ENCODE measurements around the gene DUSP1.

The DUSP1 gene

GRCh38 chr5:172782169-172783039, 11.4 kb upstream of the DUSP1 start:
- H3K36me3 ChIP-seq: no peaks in the 10 kb centered on the region
- no peak overlapping the region for H3K4me3 ChIP-seq
- no peak overlapping the region for H3K27ac ChIP-seq
- no peak for TF ChIP-seq Cebpa-rat (IDR thresholded peaks at IDR 0.05)
- H4K20me1 ChIP-seq: no peaks in the 10 kb centered on the region
- no peaks in the 10 kb centered on the region for H3K27me3 ChIP-seq
- H3K9me3 ChIP-seq: no peaks in the 10 kb centered on the region
- peaks cover 52% of the 10 kb centered on the region for H3K4me1 ChIP-seq
- no peak overlapping the region for H3K9ac ChIP-seq
- no peak overlapping the region for H3K4me2 ChIP-seq

- no peak overlapping the region for H3K4me3 ChIP-seq
- peak overlapping the region; percentile 27; the same call in 1 of the 2 replicates for H3K4me2 ChIP-seq
- no peaks in the 10 kb centered on the region for H3K27me3 ChIP-seq
- H4K20me1 ChIP-seq: no peaks in the 10 kb centered on the region
- H3K27ac ChIP-seq: no peak overlapping the region
- H3K9ac ChIP-seq: no peak overlapping the region
- H3K9me3 ChIP-seq: no peaks in the 10 kb centered on the region
- peaks cover 60% of the 10 kb centered on the region for H3K4me1 ChIP-seq
- H3K36me3 ChIP-seq: no peaks in the 10 kb centered on the region
- TF ChIP-seq Cebpa-rat (IDR thresholded peaks at IDR 0.05): no peak
Observed at GRCh38 chr5:172779691-172780341, 8.8 kb upstream of the DUSP1 start.

GRCh38 chr5:172777881-172778814, 7.2 kb upstream of the DUSP1 start:
- Histone ChIP-seq H3K27me3 (no peaks in the 10 kb centered on the region), H3K27ac (peak overlapping the region; percentile 40), H3K9me3 (no peaks in the 10 kb centered on the region), H3K4me3 (no peak overlapping the region), H3K4me1 (peaks cover 77% of the 10 kb centered on the region), H3K36me3 (no peaks in the 10 kb centered on the region), H3K4me2 (peak overlapping the region; percentile 87), H3K9ac (no peak overlapping the region), H4K20me1 (no peaks in the 10 kb centered on the region)
- TF ChIP-seq Cebpa-rat (IDR thresholded peaks at IDR 0.05): no peak

GRCh38 chr5:172776235-172776594, 5.2 kb upstream of the DUSP1 start:
- H3K4me1 ChIP-seq: peaks cover 91% of the 10 kb centered on the region
- H3K9me3 ChIP-seq: no peaks in the 10 kb centered on the region
- H3K27me3 ChIP-seq: no peaks in the 10 kb centered on the region
- no peak overlapping the region for H3K9ac ChIP-seq
- no peak for TF ChIP-seq Cebpa-rat (IDR thresholded peaks at IDR 0.05)
- H4K20me1 ChIP-seq: no peaks in the 10 kb centered on the region
- H3K36me3 ChIP-seq: no peaks in the 10 kb centered on the region
- no peak overlapping the region for H3K4me3 ChIP-seq
- H3K27ac ChIP-seq: no peak overlapping the region
- peak overlapping the region; percentile 87; the same call in 1 of the 2 replicates for H3K4me2 ChIP-seq

GRCh38 chr5:172775326-172776234, 4.6 kb upstream of the DUSP1 start:
- no peaks in the 10 kb centered on the region for H3K9me3 ChIP-seq
- H3K4me2 ChIP-seq: peak overlapping the region; percentile 94
- H3K27me3 ChIP-seq: no peaks in the 10 kb centered on the region
- H3K36me3 ChIP-seq: no peaks in the 10 kb centered on the region
- peak overlapping the region; percentile 36; the same call in 1 of the 2 replicates for H3K27ac ChIP-seq
- peak; percentile 79 for TF ChIP-seq Cebpa-rat (IDR thresholded peaks at IDR 0.05)
- H3K4me3 ChIP-seq: no peak overlapping the region
- peaks cover 4% of the 10 kb centered on the region for H4K20me1 ChIP-seq
- no peak overlapping the region; the same call in 1 of the 2 replicates for H3K9ac ChIP-seq
- H3K4me1 ChIP-seq: peaks cover 86% of the 10 kb centered on the region

GRCh38 chr5:172774561-172775315, 3.7 kb upstream of the DUSP1 start:
- H3K36me3 ChIP-seq: peaks cover 7% of the 10 kb centered on the region
- H3K9me3 ChIP-seq: no peaks in the 10 kb centered on the region
- no peaks in the 10 kb centered on the region for H3K27me3 ChIP-seq
- TF ChIP-seq Cebpa-rat (IDR thresholded peaks at IDR 0.05): no peak
- H3K4me3 ChIP-seq: no peak overlapping the region
- H4K20me1 ChIP-seq: peaks cover 12% of the 10 kb centered on the region
- H3K4me2 ChIP-seq: peak overlapping the region; percentile 94
- peak overlapping the region; percentile 100; the same call in 1 of the 2 replicates for H3K9ac ChIP-seq
- peak overlapping the region; percentile 99 for H3K27ac ChIP-seq
- peaks cover 78% of the 10 kb centered on the region for H3K4me1 ChIP-seq

- peak overlapping the region; percentile 94 for H3K4me2 ChIP-seq
- peak overlapping the region; percentile 99 for H3K27ac ChIP-seq
- H3K4me1 ChIP-seq: peaks cover 75% of the 10 kb centered on the region
- peak overlapping the region; percentile 100 for H3K9ac ChIP-seq
- H3K36me3 ChIP-seq: peaks cover 16% of the 10 kb centered on the region
- no peaks in the 10 kb centered on the region for H3K9me3 ChIP-seq
- peaks cover 22% of the 10 kb centered on the region for H4K20me1 ChIP-seq
- no peak for TF ChIP-seq Cebpa-rat (IDR thresholded peaks at IDR 0.05)
- no peak overlapping the region for H3K4me3 ChIP-seq
- no peaks in the 10 kb centered on the region for H3K27me3 ChIP-seq
Observed at GRCh38 chr5:172773481-172774469, 2.8 kb upstream of the DUSP1 start.

All from BLaER1 (cell line).